Skeletal muscle tissue (tissue), 4 donors: ENCODE measurements around the gene EPHB2. TPM values are rescaled to one million over a fixed set of nuclear protein-coding genes. Genes with fewer than 3 reads are reported as not detected.

Source experiments
- H3K27ac ChIP-seq: one replicate; pipeline ENCODE4 v1.7.0; 2013; ENCODE audit warnings: mild to moderate bottlenecking, low read depth, low read length, inconsistent platforms
- H3K27me3 ChIP-seq, 3 donors: one replicate each; pipeline ENCODE4 v1.7.0; 2013; ENCODE audit warnings: low read length in 3 of 3; ENCODE audit not compliant: control insufficient read depth in 3 of 3, insufficient read depth in 3 of 3
- H3K36me3 ChIP-seq, 3 donors: one replicate each; pipeline ENCODE4 v1.7.0; 2013; ENCODE audit warnings: low read length in 3 of 3; ENCODE audit not compliant: control insufficient read depth in 3 of 3, insufficient read depth in 3 of 3
- H3K4me1 ChIP-seq, 3 donors: one replicate each; pipeline ENCODE4 v1.7.0; 2013; ENCODE audit warnings: low read length in 3 of 3, mild to moderate bottlenecking in 3 of 3; ENCODE audit not compliant: control insufficient read depth in 3 of 3, insufficient read depth in 3 of 3
- H3K4me3 ChIP-seq, 3 donors: one replicate each; pipeline ENCODE4 v1.7.0; 2013; ENCODE audit warnings: low read length in 3 of 3
- H3K9ac ChIP-seq, 3 donors: one replicate each; pipeline ENCODE4 v1.7.0; 2013; ENCODE audit warnings: low read length in 3 of 3, mild to moderate bottlenecking in 3 of 3, moderate library complexity in 2 of 3, low read depth in 1 of 3
- H3K9me3 ChIP-seq, 3 donors: one replicate each; pipeline ENCODE4 v1.7.0; 2013; ENCODE audit warnings: low read length in 3 of 3; ENCODE audit not compliant: control insufficient read depth in 3 of 3
- total RNA-seq: library from RNA; depleted of rRNA; stranded (reverse); fragments of >200 nt; gene quantifications from one replicate; pipeline ENCODE4 v1.2.3, GENCODE V29; 2014
- donor health status: Osteomylitis.

EPHB2 gene
- total RNA-seq, 1 donor from 2014 or later, result 13.0 TPM

DNA sequence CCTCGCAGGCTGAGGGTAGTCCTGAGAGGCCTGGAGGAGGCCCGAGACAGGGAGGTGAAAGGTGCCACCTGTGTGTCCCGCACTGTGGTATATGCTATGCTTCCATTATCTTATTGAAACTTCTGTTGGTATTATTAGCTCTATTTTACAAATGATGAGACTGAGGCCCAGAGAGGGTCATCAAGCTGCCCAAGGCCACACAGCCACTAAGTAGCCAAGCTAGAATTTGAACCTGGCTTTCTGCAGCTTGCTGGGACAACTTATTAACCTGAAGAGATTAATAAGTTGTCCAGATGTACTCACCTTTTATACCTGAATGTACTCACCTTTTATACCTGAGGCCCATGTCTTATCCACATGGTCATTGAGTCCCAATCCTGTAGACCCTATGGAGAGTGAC is 83.0 kb downstream of the EPHB2 start:
- peaks cover 0 to 6% (median 2%) of the 10 kb centered on the region in 3 donors for H3K4me1 ChIP-seq

DNA sequence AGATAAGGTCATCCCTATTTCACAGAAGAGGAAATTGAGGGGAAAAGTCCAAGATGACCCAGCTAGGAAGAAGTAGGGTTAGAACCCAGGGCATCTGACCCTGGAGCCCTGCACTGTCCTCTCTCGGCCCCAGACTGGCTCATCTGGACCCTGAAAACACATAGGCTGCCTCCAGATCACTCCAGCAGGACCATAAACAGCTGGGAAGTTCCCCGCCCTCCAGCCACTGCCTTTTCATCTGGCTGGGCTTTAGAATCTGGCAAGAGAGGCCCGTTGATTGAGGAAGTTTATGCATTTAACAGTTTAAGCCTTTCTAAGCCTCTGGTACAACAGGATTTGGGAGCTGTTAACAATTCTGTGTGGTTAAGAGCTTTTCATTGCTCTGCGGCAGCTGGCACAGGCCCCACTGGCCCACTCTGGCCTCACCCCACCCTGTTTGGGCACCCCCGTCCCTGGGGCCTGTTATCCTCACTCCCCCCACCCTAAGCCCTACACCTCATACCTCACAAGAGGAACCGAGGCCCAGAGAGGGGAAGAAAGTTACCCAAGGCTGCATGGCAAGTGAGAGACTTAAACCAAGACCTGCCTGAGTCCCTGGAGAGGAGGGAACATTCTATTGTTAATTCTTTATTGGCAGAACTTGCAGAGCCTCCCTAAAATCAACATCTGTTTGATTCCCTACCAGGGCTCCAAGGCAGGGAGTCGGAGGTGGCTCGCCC is 84.2 kb downstream of the EPHB2 start:
- H3K4me1 ChIP-seq, result peaks cover 0 to 6% (median 2%) of the 10 kb centered on the region in 3 donors
- H3K36me3 ChIP-seq, result no peaks in the 10 kb centered on the region
- H3K9ac ChIP-seq, result no peak overlapping the region
- H3K4me3 ChIP-seq, result no peak overlapping the region
- no peaks in the 10 kb centered on the region for H3K9me3 ChIP-seq
- peaks cover 0 to 17% (median 6%) of the 10 kb centered on the region in 3 donors for H3K27me3 ChIP-seq
- no peak overlapping the region for H3K27ac ChIP-seq

More for the DNA sequence above, 83.0 kb downstream of the EPHB2 start:
- Histone ChIP-seq H3K36me3 (no peaks in the 10 kb centered on the region), H3K9ac (no peak overlapping the region), H3K9me3 (no peaks in the 10 kb centered on the region), H3K4me3 (no peak overlapping the region), H3K27ac (no peak overlapping the region), H3K27me3 (peaks cover 0 to 14% (median under 1%) of the 10 kb centered on the region in 3 donors)

DNA sequence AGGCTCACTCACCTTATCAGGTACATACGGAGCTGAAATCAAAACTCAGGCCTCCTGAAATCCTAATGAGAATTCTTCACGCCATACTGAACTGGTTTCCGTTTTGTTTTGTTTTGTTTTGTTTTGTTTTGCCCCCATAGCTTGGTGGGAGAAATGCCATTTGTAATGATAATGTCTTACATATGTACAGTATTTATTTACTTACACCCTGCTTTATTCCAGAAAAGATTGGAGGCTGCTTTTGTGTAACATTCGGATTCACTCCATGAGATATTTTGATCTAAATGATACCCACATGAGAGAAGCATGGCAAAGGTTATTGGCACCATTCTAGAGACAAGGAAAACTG is 84.7 kb downstream of the EPHB2 start:
- H3K4me1 ChIP-seq, result peaks cover 0 to 6% (median 2%) of the 10 kb centered on the region in 3 donors
- no peak overlapping the region for H3K27ac ChIP-seq
- H3K9ac ChIP-seq, result no peak overlapping the region
- H3K27me3 ChIP-seq, result peaks cover 3 to 17% (median 6%) of the 10 kb centered on the region in 3 donors
- no peaks in the 10 kb centered on the region for H3K9me3 ChIP-seq
- H3K36me3 ChIP-seq, result no peaks in the 10 kb centered on the region
- no peak overlapping the region for H3K4me3 ChIP-seq

DNA sequence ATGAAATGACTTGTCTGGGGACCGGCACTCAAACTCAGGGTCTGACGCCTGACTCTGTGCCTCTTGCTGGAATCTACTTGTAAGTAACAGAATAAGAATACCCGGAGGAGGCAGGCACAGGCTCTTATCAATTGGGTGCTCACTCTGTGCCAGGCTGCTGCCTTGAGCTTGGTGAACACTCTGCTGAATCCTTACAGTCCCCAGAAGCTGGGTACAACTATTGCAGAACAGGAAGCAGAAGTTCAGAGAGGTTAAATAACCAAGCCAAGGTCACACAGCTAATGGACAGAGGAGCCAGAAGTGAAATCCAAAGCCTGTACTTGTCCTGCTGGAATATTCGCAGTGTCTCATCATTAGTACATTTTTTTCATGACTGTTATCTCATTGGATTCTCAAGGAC is 86.0 kb downstream of the EPHB2 start:
- Histone ChIP-seq H3K27me3 (peaks cover 3 to 21% (median 13%) of the 10 kb centered on the region in 3 donors), H3K4me3 (no peak overlapping the region), H3K4me1 (peaks cover 0 to 6% (median 2%) of the 10 kb centered on the region in 3 donors), H3K9ac (no peak overlapping the region), H3K36me3 (no peaks in the 10 kb centered on the region), H3K9me3 (no peaks in the 10 kb centered on the region), H3K27ac (no peak overlapping the region)

DNA sequence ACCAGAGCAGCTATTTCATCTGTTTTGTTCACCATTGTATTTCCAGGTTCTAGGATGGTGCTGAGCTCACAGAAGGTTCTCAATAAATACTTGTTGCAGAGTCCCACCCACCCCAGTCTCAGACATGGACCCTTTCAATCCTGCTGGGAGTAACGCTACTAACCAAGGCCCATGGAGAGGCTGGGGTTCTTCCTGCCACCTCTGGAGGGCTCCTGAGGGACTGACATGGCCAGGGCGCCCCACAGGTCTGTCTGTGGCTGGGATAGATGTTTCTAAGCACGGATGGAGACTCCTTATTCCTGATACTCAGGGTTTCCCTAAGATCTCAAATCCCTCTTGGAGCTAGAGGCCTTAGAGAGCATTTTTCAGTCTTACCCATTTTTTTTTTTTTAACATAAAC is 87.4 kb downstream of the EPHB2 start:
- H3K4me1 ChIP-seq, result peaks cover 0 to 6% (median 2%) of the 10 kb centered on the region in 3 donors
- H3K36me3 ChIP-seq, result no peaks in the 10 kb centered on the region
- no peak overlapping the region for H3K27ac ChIP-seq
- H3K9me3 ChIP-seq, result no peaks in the 10 kb centered on the region
- H3K4me3 ChIP-seq, result no peak overlapping the region
- no peak overlapping the region for H3K9ac ChIP-seq
- H3K27me3 ChIP-seq, result peaks cover 3 to 21% (median 16%) of the 10 kb centered on the region in 3 donors

DNA sequence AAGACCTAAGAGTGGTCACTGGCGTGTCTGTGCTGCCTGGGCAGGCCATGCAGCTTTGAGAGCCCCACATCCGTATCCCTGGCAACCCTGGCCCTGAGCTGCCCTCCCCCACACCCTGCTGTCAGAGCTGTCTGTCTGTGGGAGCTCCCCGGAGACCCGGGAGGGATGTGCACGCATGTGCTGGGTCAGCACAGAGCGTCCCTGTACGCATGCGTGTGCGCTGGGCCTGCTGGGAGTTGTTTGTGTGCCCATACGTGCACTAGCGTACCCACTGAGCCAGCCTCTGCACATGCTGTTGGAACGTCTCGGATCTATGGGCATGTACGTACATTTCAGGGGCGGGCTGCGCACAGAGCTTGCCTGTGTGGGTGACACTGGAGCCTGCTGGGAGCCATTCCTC is 89.3 kb downstream of the EPHB2 start:
- no peaks in the 10 kb centered on the region for H3K9me3 ChIP-seq
- peaks cover 0 to 4% (median 0%) of the 10 kb centered on the region in 3 donors for H3K4me1 ChIP-seq
- no peak overlapping the region for H3K27ac ChIP-seq
- H3K36me3 ChIP-seq, result no peaks in the 10 kb centered on the region
- H3K4me3 ChIP-seq, result no peak overlapping the region
- no peak overlapping the region for H3K9ac ChIP-seq
- peaks cover 3 to 21% (median 12%) of the 10 kb centered on the region in 3 donors for H3K27me3 ChIP-seq

DNA sequence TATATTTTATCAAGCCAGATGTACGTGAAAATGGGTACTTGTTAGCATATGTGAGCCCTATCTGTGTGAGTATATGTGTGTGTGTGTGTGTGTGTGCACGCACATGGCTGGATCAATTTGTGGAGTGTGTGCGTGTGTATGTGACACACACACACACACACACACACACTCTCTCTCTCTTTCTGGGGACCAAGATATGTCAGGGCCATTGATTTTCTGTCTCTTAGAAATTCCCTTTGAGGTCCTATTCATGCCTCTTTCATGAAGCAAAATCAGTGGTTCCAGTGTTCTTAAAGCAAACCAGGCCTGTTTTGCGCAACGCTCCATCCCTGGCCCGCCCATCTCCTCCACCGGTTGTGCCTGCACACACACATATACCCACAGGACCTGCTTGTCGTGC is 90.0 kb downstream of the EPHB2 start:
- Histone ChIP-seq H3K4me3 (no peak overlapping the region), H3K27ac (no peak overlapping the region), H3K4me1 (peaks cover 0 to 3% (median 0%) of the 10 kb centered on the region in 3 donors), H3K27me3 (peaks cover 3 to 21% (median 9%) of the 10 kb centered on the region in 3 donors), H3K9ac (no peak overlapping the region), H3K9me3 (no peaks in the 10 kb centered on the region), H3K36me3 (no peaks in the 10 kb centered on the region)

DNA sequence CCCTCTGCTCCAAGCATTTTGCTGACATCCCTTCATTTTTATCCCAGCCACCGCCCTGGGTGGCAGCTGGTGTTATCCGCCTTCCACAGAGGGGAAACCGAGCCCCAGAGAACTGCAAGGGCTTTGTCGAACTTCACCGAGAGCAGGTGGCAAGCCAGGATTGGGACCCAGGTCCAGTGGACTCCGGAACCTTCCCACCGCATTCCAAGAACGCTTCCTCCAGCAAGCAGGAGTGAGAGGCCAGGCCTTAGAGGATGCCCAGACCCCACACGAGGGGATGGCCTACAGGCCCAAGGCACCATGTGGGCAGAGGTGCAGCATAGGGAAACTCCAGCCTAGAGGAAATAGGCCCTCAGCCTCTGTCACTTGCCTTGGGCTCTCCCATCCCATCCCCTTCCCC is 90.7 kb downstream of the EPHB2 start:
- H3K36me3 ChIP-seq, result no peaks in the 10 kb centered on the region
- H3K4me3 ChIP-seq, result no peak overlapping the region
- H3K27ac ChIP-seq, result no peak overlapping the region
- no peaks in the 10 kb centered on the region for H3K9me3 ChIP-seq
- peaks cover 0 to 3% (median 0%) of the 10 kb centered on the region in 3 donors for H3K4me1 ChIP-seq
- peaks cover 3 to 21% (median 9%) of the 10 kb centered on the region in 3 donors for H3K27me3 ChIP-seq
- no peak overlapping the region for H3K9ac ChIP-seq

DNA sequence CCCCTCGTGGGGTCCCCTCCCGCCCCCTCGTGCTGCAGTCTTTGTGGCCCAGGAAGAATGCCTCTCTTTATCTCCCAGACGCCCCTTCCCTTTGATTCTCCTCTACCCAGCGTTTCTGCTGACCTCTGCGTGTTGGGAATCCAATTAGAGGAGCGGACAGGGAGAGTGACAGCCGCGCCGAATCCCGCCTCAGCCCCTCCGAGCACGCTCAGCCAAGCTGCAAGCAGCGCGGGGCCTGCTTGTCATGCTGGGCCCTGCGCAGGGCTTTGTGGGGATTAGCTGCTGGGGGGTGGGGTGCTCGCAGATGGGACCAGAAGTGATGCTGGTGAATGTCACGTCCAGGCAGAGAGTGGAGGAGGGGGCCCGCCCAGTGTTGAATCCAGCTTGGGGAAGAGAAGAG is 91.1 kb downstream of the EPHB2 start:
- no peak overlapping the region for H3K27ac ChIP-seq
- H3K9me3 ChIP-seq, result no peaks in the 10 kb centered on the region
- H3K27me3 ChIP-seq, result peaks cover 3 to 21% (median 9%) of the 10 kb centered on the region in 3 donors
- no peak overlapping the region for H3K9ac ChIP-seq
- peaks cover 0 to 3% (median 0%) of the 10 kb centered on the region in 3 donors for H3K4me1 ChIP-seq
- H3K4me3 ChIP-seq, result no peak overlapping the region
- H3K36me3 ChIP-seq, result no peaks in the 10 kb centered on the region

DNA sequence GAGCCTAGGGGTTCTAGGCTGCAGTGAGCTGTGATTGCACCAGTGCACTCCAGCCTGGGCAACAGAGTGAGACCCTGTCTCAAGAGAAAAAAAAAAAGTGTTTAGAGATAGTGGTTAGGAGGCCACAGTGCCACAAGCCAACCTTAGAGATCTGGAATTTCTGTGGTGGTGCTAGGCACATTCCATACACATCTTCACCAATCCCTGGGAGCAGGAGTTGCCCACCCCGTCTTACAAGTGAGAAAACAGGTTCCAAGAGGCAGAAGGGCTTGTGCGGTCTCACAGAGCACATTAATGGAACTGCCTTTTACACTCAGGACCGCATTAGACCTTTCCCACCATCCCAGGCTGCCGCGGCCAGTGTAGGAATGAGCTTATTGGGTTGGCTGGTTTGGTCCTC is 93.2 kb downstream of the EPHB2 start:
- Histone ChIP-seq H3K9me3 (no peaks in the 10 kb centered on the region), H3K36me3 (no peaks in the 10 kb centered on the region), H3K4me1 (peaks cover 2 to 6% (median 4%) of the 10 kb centered on the region in 3 donors), H3K4me3 (no peak overlapping the region), H3K27me3 (peaks cover 3 to 19% (median 9%) of the 10 kb centered on the region in 3 donors), H3K27ac (no peak overlapping the region), H3K9ac (no peak overlapping the region)
